Upper lobe of left lung (tissue), 4 donors: Measurements from ENCODE around the gene ZBTB3.

Experiments
- EP300 ChIP-seq, 4 donors: sonication (generic); formaldehyde crosslinking; IDR thresholded peaks; one replicate each; pipeline ENCODE4 v1.5.1; 2017; ENCODE audit warnings: antibody characterized with exemption in 4 of 4, control low read depth in 2 of 4
- POLR2A ChIP-seq, 4 donors: fragments of 450-650 bp; IDR thresholded peaks; one replicate each; pipeline ENCODE4 v1.5.1; 2016 to 2017; ENCODE audit warnings: antibody characterized with exemption in 4 of 4, mild to moderate bottlenecking in 2 of 4
- POLR2AphosphoS5 ChIP-seq, 2 donors: sonication (generic); formaldehyde crosslinking; IDR thresholded peaks; one replicate each; pipeline ENCODE4 v1.5.1; 2017; ENCODE audit warnings: antibody characterized with exemption in 2 of 2
- TF ChIP-seq, protein P1 (sequence below), 6 experiments: fragments of 450-650 bp in 4 of 6; fragments of 200-600 bp in 2 of 6; sonication (generic) in 2 of 6; IDR thresholded peaks; one replicate each; pipeline ENCODE4 v1.5.1; 2016 to 2019; ENCODE audit warnings: antibody characterized with exemption in 6 of 6

DNA sequence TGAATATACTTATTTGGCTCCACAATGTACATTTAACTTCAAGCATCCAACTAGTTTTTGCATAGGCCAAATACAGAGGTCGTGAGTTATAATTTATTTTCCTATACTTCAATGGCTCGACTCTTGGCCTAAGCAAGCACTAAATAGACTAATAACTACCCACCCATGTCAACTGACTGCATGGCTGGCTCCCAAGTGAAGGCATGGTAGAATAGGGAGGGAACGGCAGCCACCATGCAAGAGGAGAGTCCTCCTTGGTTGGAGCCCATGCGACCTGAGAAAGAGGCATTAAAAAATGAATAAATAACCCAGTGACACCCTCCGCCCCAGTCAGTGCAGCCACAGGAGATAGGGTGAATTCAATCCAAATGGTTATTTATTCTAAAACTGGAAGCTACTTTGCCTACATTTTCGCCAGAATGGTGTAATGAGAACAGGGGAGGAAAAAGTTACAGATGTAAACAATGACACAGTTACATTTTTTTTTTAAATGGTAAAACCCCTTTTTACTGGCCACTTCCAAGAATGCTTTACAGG is 41.6 kb downstream of the ZBTB3 start:
- no peak for TF ChIP-seq POLR2A (IDR thresholded peaks at IDR 0.05)
- TF ChIP-seq, protein P1, sequence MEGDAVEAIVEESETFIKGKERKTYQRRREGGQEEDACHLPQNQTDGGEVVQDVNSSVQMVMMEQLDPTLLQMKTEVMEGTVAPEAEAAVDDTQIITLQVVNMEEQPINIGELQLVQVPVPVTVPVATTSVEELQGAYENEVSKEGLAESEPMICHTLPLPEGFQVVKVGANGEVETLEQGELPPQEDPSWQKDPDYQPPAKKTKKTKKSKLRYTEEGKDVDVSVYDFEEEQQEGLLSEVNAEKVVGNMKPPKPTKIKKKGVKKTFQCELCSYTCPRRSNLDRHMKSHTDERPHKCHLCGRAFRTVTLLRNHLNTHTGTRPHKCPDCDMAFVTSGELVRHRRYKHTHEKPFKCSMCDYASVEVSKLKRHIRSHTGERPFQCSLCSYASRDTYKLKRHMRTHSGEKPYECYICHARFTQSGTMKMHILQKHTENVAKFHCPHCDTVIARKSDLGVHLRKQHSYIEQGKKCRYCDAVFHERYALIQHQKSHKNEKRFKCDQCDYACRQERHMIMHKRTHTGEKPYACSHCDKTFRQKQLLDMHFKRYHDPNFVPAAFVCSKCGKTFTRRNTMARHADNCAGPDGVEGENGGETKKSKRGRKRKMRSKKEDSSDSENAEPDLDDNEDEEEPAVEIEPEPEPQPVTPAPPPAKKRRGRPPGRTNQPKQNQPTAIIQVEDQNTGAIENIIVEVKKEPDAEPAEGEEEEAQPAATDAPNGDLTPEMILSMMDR (IDR thresholded peaks at IDR 0.05): no peak
- no peak for TF ChIP-seq EP300 (IDR thresholded peaks at IDR 0.05)
- no peak for TF ChIP-seq POLR2AphosphoS5 (IDR thresholded peaks at IDR 0.05)
